Smooth muscle cell (in vitro differentiated cells): ENCODE results near the gene HASPIN. TPM values are rescaled to one million over a fixed set of nuclear protein-coding genes. Genes with fewer than 3 reads are reported as not detected.

Experiments used
- DNase-seq: peaks from one replicate; lab custom pipeline; 2025; ENCODE audit not compliant: unreplicated experiment; lab: John Stamatoyannopoulos, UW
- H2AFZ ChIP-seq: fragments of 200-600 bp; sonication (generic); 2 replicates; pipeline ENCODE4 v1.6.0; 2016; ENCODE audit warnings: antibody characterized with exemption, low read depth, mild to moderate bottlenecking
- H3F3A ChIP-seq: fragments of 200-600 bp; sonication (generic); 2 replicates; pipeline ENCODE4 v1.6.0; 2017; ENCODE audit warnings: antibody characterized with exemption, low read depth
- H3K27ac ChIP-seq: fragments of 200-600 bp; sonication (generic); 2 replicates; pipeline ENCODE4 v1.5.1; 2016; ENCODE audit warnings: low read depth, mild to moderate bottlenecking
- H3K27me3 ChIP-seq: fragments of 200-600 bp; sonication (generic); 2 replicates; pipeline ENCODE4 v1.6.1; 2016; ENCODE audit warnings: low read depth, mild to moderate bottlenecking
- H3K36me3 ChIP-seq: fragments of 200-600 bp; sonication (generic); 2 replicates; pipeline ENCODE4 v1.5.1; 2016; ENCODE audit warnings: low read depth
- H3K4me1 ChIP-seq: fragments of 200-600 bp; sonication (generic); 2 replicates; pipeline ENCODE4 v1.5.1; 2016; ENCODE audit warnings: low read depth
- H3K4me2 ChIP-seq: fragments of 200-600 bp; sonication (generic); 2 replicates; pipeline ENCODE4 v1.6.0; 2016; ENCODE audit warnings: mild to moderate bottlenecking
- H3K4me3 ChIP-seq: fragments of 200-600 bp; sonication (generic); 2 replicates; pipeline ENCODE4 v1.5.1; 2016; ENCODE audit warnings: mild to moderate bottlenecking
- H3K79me2 ChIP-seq: fragments of 200-600 bp; sonication (generic); 2 replicates; pipeline ENCODE4 v1.6.0; 2016; ENCODE audit warnings: low read depth, mild to moderate bottlenecking
- H3K9ac ChIP-seq: fragments of 200-600 bp; sonication (generic); 2 replicates; pipeline ENCODE4 v1.6.0; 2016; ENCODE audit warnings: low read depth
- H3K9me3 ChIP-seq: fragments of 200-600 bp; sonication (generic); replicated peaks from 2 replicates; pipeline ENCODE4 v1.5.1; 2016; ENCODE audit warnings: low read depth
- H4K20me1 ChIP-seq: fragments of 200-600 bp; sonication (generic); 2 replicates; pipeline ENCODE4 v1.6.0; 2016; ENCODE audit warnings: low read depth
- WGBS: methylation state at CpG from one replicate; pipeline ENCODE4 v1.1.7; 2016; ENCODE audit warnings: low lambda C conversion rate; 5-methylcytosine and 5-hydroxymethylcytosine counted together
- polyA plus RNA-seq: library from polyadenylated mRNA; unstranded; fragments of >200 nt; fragmentation: Nextera tagmentation; extraction: Ambion mirVana; gene quantifications from 2 replicates; pipeline ENCODE4 v1.2.1, GENCODE V29; 2016
- total RNA-seq: library from RNA; depleted of rRNA; stranded (reverse); fragments of >200 nt; gene quantifications from 2 replicates; pipeline ENCODE4 v1.2.3, GENCODE V29; 2014
- TF ChIP-seq, protein P1 (sequence below): fragments of 200-600 bp; sonication (generic); IDR thresholded peaks from 2 replicates; pipeline ENCODE4 v1.5.1; 2017; ENCODE audit warnings: borderline replicate concordance, mild to moderate bottlenecking, antibody characterized with exemption; ENCODE audit not compliant: insufficient read depth, poor library complexity, severe bottlenecking

HASPIN gene
- total and polyA plus RNA-seq, 2 experiments from 2014 or later: 1.2 to 2.7 TPM

DNA sequence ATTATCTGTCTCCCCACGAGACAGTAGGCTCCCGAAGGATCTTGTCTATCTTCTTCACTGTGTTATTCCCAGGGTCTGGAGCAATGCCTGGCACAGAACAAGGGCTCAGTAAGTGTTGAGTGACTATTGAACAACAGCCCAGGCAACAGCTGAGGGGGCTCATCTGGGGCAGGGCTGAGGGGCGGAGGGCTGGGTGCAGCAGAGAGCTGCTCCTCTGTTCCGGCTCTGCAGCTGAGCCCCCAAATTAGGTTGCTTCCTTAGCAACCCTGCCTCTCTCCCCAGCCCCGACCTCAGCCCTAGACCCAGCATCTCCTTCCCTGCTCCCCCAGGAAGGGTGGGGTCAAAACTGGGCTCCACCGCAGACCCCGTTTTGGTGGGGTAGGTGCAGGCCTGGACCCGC is 45.1 kb downstream of the HASPIN start:
- no peaks in the 10 kb centered on the region for H3K36me3 ChIP-seq
- no peak overlapping the region for H3K4me3 ChIP-seq
- H3K27me3 ChIP-seq: no peaks in the 10 kb centered on the region
- no peaks in the 10 kb centered on the region for H3K4me1 ChIP-seq
- H3K9ac ChIP-seq: no peak overlapping the region
- H2AFZ ChIP-seq: no peak overlapping the region
- H3K9me3 ChIP-seq: no peaks in the 10 kb centered on the region
- WGBS: 90% methylated on average over 8 of the region's 8 CpGs
- no peaks in the 10 kb centered on the region for H4K20me1 ChIP-seq
- DNase-seq: no peak
- H3K79me2 ChIP-seq: no peaks in the 10 kb centered on the region
- H3F3A ChIP-seq: no peaks in the 10 kb centered on the region
- TF ChIP-seq, protein P1, sequence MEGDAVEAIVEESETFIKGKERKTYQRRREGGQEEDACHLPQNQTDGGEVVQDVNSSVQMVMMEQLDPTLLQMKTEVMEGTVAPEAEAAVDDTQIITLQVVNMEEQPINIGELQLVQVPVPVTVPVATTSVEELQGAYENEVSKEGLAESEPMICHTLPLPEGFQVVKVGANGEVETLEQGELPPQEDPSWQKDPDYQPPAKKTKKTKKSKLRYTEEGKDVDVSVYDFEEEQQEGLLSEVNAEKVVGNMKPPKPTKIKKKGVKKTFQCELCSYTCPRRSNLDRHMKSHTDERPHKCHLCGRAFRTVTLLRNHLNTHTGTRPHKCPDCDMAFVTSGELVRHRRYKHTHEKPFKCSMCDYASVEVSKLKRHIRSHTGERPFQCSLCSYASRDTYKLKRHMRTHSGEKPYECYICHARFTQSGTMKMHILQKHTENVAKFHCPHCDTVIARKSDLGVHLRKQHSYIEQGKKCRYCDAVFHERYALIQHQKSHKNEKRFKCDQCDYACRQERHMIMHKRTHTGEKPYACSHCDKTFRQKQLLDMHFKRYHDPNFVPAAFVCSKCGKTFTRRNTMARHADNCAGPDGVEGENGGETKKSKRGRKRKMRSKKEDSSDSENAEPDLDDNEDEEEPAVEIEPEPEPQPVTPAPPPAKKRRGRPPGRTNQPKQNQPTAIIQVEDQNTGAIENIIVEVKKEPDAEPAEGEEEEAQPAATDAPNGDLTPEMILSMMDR: no peak
- no peak overlapping the region for H3K27ac ChIP-seq
- H3K4me2 ChIP-seq: no peak overlapping the region

DNA sequence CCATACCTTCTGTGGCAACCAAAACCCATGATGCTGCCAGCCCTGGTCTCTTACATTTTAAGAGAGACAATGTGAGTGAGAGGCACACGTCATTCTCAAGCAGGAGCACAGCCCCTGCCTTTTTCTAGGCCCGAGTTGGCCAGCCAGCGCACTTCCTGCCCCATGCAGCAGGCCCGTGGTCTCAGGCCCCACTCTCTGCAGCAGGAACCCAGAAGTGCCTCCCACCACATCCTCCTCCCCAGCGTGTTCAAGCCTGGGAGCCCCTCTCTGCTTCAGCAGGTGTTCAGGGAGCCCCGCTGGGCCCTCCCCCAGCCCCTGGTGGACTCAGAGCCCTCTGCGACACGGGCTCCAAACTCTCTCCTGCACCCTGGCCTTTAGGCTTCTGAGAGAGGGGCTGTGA is 46.8 kb downstream of the HASPIN start:
- H4K20me1 ChIP-seq: no peaks in the 10 kb centered on the region
- no peaks in the 10 kb centered on the region for H3K36me3 ChIP-seq
- TF ChIP-seq, protein P1: no peak
- no peaks in the 10 kb centered on the region for H3K4me1 ChIP-seq
- H3K27me3 ChIP-seq: no peaks in the 10 kb centered on the region
- no peaks in the 10 kb centered on the region for H3F3A ChIP-seq
- no peak overlapping the region for H3K4me2 ChIP-seq
- H3K27ac ChIP-seq: no peak overlapping the region
- no peaks in the 10 kb centered on the region for H3K9me3 ChIP-seq
- no peaks in the 10 kb centered on the region for H3K79me2 ChIP-seq
- DNase-seq: no peak
- no peak overlapping the region for H3K4me3 ChIP-seq
- 83% methylated on average over 8 of the region's 8 CpGs for whole genome bisulfite sequencing
- H2AFZ ChIP-seq: no peak overlapping the region
- H3K9ac ChIP-seq: no peak overlapping the region

DNA sequence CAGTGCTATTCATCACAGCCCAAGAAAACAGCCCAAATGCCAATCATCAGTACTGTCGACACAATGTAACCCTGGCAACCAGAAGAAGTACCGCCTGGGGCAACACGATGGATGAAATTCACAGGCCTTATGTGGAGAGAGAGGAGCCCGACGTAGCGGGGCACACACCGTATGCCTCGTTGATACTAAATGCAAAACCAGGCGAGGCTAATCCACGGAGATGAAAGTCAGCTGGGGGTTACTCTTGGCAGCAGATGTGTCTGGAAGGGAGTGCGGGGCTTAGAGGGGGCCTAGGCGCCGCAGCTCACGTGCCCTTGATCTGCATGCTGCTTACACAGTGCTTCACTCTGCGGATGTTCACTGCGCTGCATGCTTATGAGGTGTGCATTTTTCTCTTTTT is 47.4 kb downstream of the HASPIN start:
- Histone ChIP-seq H3K4me3 (no peak overlapping the region), H3K9ac (no peak overlapping the region), H3K4me2 (no peak overlapping the region), H3K79me2 (no peaks in the 10 kb centered on the region), H3K4me1 (no peaks in the 10 kb centered on the region), H3K9me3 (no peaks in the 10 kb centered on the region), H3K36me3 (no peaks in the 10 kb centered on the region), H2AFZ (no peak overlapping the region), H3K27me3 (no peaks in the 10 kb centered on the region), H3K27ac (no peak overlapping the region), H4K20me1 (no peaks in the 10 kb centered on the region), H3F3A (no peaks in the 10 kb centered on the region)
- DNase-seq: no peak
- TF ChIP-seq, protein P1: no peak
- 85% methylated on average over 16 of the region's 16 CpGs for WGBS

DNA sequence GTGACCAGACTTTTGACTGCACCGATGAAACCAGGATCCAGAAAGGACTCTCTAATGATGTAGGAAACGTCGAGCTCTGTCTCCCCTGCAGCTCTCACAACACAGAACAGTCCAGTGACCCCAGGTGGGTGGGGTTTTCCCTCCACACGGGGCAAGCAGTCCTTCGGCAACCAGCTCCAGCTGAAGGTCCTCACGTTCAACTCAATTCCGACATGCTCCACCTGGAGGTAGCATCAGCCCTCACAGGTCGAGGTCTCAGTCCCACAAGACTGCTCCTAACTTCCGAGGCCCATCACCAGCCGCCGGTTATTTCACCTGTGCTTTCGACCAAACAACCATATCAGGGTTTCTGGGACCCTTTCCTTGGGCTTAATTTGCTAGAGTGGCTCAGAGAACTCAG is 49.1 kb downstream of the HASPIN start:
- Histone ChIP-seq H4K20me1 (no peaks in the 10 kb centered on the region), H3K9ac (no peak overlapping the region), H3K9me3 (no peaks in the 10 kb centered on the region), H3K27me3 (no peaks in the 10 kb centered on the region), H3K4me3 (no peak overlapping the region), H3K27ac (no peak overlapping the region), H3K36me3 (no peaks in the 10 kb centered on the region), H3F3A (no peaks in the 10 kb centered on the region), H3K4me2 (no peak overlapping the region), H2AFZ (no peak overlapping the region), H3K79me2 (no peaks in the 10 kb centered on the region), H3K4me1 (no peaks in the 10 kb centered on the region)
- TF ChIP-seq, protein P1: no peak
- WGBS: 83% methylated on average over 12 of the region's 12 CpGs
- DNase-seq: no peak
